T-helper 17 cell (primary cell): Measurements from ENCODE around the gene RPS21. TPM values are rescaled to one million over a fixed set of nuclear protein-coding genes. Genes with fewer than 3 reads are reported as not detected.

Source experiments
- ATAC-seq: fragments of 150-1000 bp; cut with Tn5 transposase; 2 replicates; pipeline ENCODE4 v1.10.0; 2021; ENCODE audit warnings: mild to moderate bottlenecking, moderate library complexity
- DNase-seq, 3 donors: peaks; one replicate each; pipeline versions ENCODE4 v3.0.0 to v3.0.0-alpha.2; 2020 to 2021
- H3K9me3 ChIP-seq: one replicate; pipeline ENCODE4 v1.7.0; 2013; ENCODE audit warnings: low read length, mild to moderate bottlenecking; ENCODE audit not compliant: control insufficient read depth, poor library complexity, severe bottlenecking
- H3K27ac Mint-ChIP-seq: one replicate; pipeline ENCODE4 v1.8.0; 2022; ENCODE audit warnings: mild to moderate bottlenecking, moderate library complexity, mixed read lengths
- H3K27me3 Mint-ChIP-seq: one replicate; pipeline ENCODE4 v1.8.0; 2022; ENCODE audit warnings: mixed read lengths
- H3K36me3 Mint-ChIP-seq: one replicate; pipeline ENCODE4 v1.8.0; 2022; ENCODE audit warnings: low read depth, mixed read lengths
- H3K4me1 Mint-ChIP-seq: one replicate; pipeline ENCODE4 v1.8.0; 2022; ENCODE audit warnings: mild to moderate bottlenecking, mixed read lengths
- H3K4me3 Mint-ChIP-seq: one replicate; pipeline ENCODE4 v1.8.0; 2022; ENCODE audit warnings: mild to moderate bottlenecking, moderate library complexity, mixed read lengths
- total RNA-seq, 4 donors: library from RNA in 2 of 4; stranded (reverse) in 2 of 4; gene quantifications; one replicate each; pipeline ENCODE4 v1.2.3 and lab custom pipeline; 2022 to 2026

The RPS21 gene
- total RNA-seq, 2 donors from 2014 or later = 2,821 to 2,836 TPM

DNA sequence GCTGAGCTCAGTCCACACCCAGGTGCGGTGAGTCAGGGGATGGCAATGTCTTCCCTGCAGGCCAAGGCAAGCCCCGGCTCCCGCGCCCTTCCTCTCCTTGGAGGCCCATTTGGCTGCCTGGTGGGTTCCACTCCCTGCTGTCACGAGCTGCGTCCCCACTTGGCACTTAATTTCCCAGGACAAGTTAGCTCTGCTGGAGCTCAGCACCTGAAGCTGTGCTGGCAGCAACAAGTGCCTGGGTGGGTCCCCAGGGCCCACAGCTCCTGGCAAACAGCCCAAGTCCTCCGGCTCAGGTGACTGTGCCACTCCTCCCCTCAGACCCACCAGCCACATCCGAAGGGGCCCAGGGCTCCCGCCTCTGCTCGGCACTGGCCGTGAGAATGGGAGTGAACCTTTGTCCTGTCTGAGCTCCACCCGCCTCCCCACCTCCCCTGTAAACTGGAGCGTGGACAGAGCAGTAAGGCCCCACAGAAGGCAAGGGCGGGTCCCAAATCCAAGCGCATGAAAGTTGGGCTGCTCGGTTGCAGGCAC is 36.7 kb upstream of the RPS21 start:
- no peaks in the 10 kb centered on the region for H3K27me3 Mint-ChIP-seq
- H3K4me1 Mint-ChIP-seq = no peaks in the 10 kb centered on the region
- H3K27ac Mint-ChIP-seq = no peak overlapping the region
- no peaks in the 10 kb centered on the region for H3K9me3 ChIP-seq
- no peak overlapping the region for H3K4me3 Mint-ChIP-seq
- peaks cover 2% of the 10 kb centered on the region for H3K36me3 Mint-ChIP-seq
- ATAC-seq (no peak), DNase-seq (no peak)

DNA sequence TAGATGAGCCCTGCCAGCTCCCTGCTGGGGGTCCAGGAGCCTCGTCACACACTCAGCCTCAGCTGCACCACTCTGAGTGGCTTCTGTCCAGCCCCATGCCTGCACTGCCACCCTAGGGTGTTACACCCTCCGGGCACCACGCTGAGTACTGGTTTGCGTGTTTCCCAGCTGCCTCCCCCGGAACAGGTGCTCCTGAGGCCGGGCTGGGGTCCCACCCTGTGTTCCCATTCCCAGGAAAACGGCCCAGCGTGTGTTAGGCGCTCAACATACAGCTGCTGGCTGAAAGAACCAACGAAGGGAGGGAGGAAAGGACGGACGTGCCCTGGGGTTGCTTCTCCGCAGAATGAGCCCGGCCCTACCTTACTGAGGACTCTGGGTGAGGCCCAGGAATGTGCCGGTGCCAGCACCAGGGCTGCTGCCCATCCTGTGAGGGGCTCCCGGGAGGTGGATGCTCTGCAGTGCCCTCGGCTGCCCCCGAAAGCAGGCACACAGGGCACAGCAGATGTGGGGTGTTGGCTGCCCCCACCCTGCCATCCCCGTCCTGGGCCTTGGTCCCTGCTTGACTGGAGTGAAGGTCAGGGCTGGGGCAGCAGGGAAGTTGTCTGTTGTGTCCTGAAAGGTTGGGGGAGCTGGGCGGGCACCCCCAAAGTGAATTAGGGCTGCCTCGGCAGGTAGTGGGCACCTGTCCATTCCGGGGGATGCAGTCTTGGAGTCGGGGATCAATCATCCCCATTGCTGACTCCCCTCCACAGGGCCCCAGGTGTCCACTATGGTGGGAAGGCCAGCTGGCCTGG is 36.1 kb upstream of the RPS21 start:
- no peaks in the 10 kb centered on the region for H3K4me1 Mint-ChIP-seq
- H3K27ac Mint-ChIP-seq = no peak overlapping the region
- H3K27me3 Mint-ChIP-seq = no peaks in the 10 kb centered on the region
- H3K36me3 Mint-ChIP-seq = peaks cover 2% of the 10 kb centered on the region
- DNase-seq (no peak), ATAC-seq (no peak)
- H3K9me3 ChIP-seq = no peaks in the 10 kb centered on the region
- H3K4me3 Mint-ChIP-seq = no peak overlapping the region

DNA sequence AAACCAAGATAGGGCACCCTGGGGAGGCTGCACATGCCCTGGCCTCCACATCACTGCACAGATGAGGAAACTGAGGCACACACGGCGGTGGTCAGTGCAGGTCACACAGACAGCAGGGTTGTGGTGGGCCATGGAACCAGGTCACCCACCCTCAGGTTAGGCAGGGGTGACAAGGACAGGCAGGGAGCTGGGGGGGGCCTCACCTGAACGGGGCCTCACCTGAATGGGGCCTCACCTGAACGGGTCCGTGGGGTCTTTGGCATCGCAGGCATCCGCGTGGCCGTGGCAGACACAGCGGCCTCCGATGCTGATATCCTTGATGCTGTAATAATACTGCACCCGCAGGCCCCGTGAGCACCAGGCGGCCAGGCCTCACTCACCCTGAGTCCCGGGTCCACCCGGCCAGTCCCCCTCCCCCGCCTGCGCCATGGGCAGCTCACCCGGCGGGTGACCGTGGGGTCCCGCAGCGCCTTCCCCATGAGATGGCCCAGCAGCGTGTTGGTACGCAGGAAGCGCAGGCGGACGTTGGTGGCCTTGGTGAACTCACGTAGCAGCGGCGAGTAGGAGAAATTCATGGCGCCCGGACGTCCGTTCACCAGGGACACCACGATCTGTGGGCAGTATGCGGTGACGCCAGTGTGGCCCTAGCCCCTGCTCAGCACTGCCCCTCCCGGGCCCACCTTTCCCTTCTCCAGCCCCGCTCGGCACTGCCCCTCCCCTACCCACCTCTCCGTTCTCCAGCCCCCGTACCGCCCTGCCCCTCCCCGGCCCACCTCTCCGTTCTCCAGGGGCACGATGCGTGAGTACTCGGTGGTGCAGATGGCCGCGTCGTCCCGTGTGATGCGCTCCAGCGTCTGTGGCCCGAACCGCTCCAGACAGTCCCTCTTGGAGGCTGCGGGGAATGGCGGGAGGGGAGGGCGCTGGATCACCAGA is 35.2 kb upstream of the RPS21 start:
- ATAC-seq = no peak
- H3K9me3 ChIP-seq = no peaks in the 10 kb centered on the region
- Mint-ChIP-seq H3K4me1 (no peaks in the 10 kb centered on the region), H3K36me3 (peaks cover 2% of the 10 kb centered on the region), H3K27me3 (no peaks in the 10 kb centered on the region), H3K27ac (no peak overlapping the region), H3K4me3 (no peak overlapping the region)
- no peak for DNase-seq

DNA sequence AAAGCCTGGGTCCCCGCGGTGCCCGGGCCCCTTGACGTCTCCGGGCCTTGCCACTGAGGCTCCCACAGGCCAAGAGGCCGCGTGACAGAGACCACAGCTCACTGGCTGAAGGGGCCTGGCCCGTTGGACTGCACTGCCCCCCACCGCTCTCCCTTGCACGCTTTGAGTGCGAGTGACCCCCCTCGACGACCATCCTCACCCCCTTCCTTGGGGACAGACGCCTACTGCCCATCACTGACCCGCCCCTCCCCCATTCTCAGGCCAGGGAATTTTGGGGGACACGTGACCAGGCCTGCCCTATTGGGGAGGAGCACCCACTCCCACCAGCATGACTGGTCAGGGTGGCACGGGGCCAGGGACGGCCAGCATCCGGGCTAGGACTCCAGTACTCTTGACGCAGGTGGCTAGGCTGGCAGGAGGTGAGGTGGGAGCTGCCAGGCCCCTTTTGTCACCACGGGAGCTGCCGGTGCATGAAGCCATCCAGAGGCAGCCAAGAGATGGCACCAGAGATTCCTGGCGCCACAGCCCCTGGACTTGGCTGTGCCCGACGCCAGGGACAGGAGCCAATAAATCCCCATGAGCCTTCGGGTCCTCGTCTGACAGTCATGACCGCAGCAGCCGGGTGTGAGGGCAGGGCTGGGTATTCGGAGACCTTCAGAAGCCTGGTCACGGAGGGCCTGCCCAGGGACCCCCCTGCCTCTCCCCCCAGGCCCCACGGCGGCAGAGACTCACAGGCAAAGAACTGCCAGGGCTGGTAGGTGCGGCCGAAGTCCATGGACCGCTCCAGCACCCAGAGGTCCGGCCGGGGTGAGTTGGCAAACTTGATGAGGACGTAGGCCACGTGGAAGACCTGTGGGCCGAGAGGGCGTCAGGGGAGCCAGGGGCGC is 34.3 kb upstream of the RPS21 start:
- Mint-ChIP-seq H3K27ac (no peak overlapping the region), H3K27me3 (no peaks in the 10 kb centered on the region), H3K36me3 (peaks cover 2% of the 10 kb centered on the region), H3K4me1 (no peaks in the 10 kb centered on the region), H3K4me3 (no peak overlapping the region)
- H3K9me3 ChIP-seq = no peaks in the 10 kb centered on the region
- ATAC-seq = no peak
- no peak for DNase-seq

DNA sequence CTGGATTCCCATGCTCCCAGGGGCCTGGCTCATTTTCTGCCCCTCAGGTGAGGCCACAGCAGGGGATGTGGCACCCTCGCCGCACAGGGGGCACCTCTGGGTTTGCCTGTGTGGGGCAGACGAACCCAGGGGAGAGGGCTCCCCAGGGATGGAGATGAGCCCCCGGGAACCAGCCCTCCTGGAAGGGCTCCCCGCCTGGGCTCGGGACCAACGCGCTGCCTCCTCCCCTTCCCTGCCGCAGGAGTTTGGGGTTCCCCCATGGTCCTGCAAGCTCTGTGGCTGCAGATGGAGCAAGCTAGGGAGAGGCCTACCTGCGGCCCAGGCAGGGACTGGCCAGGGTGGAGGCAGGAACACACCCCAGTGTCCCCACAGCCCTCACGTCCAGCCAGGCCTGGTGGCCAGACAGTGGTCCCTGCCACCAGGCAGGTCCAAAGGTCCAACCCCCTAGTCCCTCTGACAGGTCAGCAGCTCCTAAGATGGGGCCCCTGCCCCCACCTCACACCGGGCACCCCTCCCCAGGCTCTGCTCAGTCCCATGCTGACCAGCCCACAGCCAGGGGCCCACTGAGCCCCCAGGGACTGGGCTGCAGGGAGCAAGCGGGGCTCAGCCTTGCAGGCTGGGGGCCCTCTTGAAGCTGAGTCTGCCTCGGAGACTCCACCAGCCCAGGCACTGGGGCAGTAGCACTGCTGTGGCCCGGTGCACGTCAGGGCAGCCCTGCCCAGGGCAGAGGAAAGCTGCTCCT is 33.4 kb upstream of the RPS21 start:
- DNase-seq = no peak
- H3K9me3 ChIP-seq = no peaks in the 10 kb centered on the region
- H3K27me3 Mint-ChIP-seq = no peaks in the 10 kb centered on the region
- H3K4me3 Mint-ChIP-seq = no peak overlapping the region
- H3K36me3 Mint-ChIP-seq = peaks cover 2% of the 10 kb centered on the region
- H3K4me1 Mint-ChIP-seq = no peaks in the 10 kb centered on the region
- ATAC-seq = no peak
- H3K27ac Mint-ChIP-seq = no peak overlapping the region

DNA sequence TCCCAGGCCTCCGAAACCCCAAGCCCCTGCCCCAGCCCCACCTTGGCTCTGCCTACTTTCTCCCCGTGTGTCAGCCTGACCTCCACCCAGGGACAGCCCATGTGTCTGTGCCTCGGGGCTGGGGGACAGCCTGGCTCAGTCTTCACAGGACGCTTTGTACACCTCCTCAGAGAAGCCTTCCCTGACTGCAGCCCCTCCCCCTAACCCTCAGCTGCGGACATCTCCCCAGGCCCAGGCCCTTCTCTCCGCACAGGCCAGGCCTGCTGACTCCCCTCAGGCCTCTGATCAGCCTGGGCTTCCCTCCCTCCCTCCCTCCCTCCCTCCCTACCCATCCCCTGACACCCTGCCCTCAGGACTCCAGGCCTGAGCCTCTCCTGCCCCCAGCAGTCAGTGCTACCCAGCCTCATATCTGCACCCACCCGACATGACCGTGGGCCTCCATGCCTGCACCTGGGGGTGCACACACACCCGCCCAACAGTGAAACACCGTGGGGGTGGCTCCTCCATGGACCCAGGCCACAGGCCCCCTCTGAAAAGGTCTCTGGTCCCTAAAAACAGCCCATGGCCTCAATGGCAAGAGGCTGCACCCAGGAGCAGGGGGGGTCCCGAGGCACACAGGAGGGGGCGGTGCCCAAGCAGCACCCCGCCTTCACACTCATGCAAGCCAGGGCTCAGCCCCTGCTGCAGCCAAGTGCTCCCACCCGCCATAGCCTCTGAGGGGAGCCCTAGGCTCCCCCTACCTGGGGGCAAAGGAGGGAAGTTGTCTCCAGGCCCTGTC is 32.7 kb upstream of the RPS21 start:
- Mint-ChIP-seq H3K27ac (no peak overlapping the region), H3K36me3 (no peaks in the 10 kb centered on the region), H3K4me1 (no peaks in the 10 kb centered on the region), H3K27me3 (no peaks in the 10 kb centered on the region), H3K4me3 (no peak overlapping the region)
- DNase-seq = no peak
- no peaks in the 10 kb centered on the region for H3K9me3 ChIP-seq
- ATAC-seq = no peak

DNA sequence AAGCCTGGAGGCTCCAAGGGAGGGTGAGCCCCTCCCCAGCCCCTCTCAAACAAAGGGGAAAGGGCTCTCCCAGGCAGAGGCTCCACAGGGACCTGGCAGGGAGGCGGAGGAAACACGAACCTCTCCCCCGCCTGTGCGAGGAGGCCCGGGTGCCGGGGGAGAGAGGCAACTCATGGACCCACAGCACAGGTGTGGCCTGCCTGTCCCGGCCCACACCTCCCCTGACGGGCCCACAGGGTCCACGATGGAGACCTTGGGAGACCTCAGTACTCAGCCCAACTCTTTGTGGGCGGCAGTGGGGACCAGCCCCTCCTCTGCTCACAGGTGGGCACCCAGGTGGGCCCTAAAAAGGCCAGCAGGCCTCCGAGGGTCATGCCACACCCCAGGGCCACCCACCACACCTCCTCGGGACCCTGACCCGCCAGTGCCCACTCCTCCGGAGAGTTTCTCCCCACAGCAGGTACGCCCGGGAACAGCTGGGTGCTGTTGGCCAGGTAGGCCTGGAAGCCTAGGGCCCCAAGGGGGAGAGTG is 32.0 kb upstream of the RPS21 start:
- H3K4me3 Mint-ChIP-seq = no peak overlapping the region
- no peak overlapping the region for H3K27ac Mint-ChIP-seq
- H3K4me1 Mint-ChIP-seq = no peaks in the 10 kb centered on the region
- ATAC-seq (no peak), DNase-seq (no peak)
- no peaks in the 10 kb centered on the region for H3K9me3 ChIP-seq
- H3K36me3 Mint-ChIP-seq = no peaks in the 10 kb centered on the region
- H3K27me3 Mint-ChIP-seq = no peaks in the 10 kb centered on the region

DNA sequence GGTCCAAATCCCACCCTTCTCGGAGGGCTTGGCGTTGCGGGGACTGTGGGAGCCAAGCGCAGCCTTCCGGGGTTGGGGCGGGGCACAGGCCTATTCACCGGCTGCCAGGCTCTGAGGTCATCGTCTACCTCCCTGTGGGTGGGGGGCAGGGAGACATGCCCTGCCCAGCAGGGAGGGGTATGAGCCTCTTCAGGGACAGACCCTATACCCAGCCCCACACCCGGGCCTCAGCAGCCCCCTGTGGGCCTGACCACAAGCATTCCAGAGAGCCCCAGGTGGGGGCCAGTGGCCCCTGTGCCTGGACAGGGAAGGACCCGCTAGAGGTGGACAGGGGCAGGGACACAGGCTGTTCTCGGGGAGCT is 31.4 kb upstream of the RPS21 start:
- no peaks in the 10 kb centered on the region for H3K9me3 ChIP-seq
- Mint-ChIP-seq H3K27me3 (no peaks in the 10 kb centered on the region), H3K36me3 (no peaks in the 10 kb centered on the region), H3K4me3 (no peak overlapping the region), H3K27ac (no peak overlapping the region), H3K4me1 (no peaks in the 10 kb centered on the region)
- ATAC-seq (no peak), DNase-seq (no peak)

DNA sequence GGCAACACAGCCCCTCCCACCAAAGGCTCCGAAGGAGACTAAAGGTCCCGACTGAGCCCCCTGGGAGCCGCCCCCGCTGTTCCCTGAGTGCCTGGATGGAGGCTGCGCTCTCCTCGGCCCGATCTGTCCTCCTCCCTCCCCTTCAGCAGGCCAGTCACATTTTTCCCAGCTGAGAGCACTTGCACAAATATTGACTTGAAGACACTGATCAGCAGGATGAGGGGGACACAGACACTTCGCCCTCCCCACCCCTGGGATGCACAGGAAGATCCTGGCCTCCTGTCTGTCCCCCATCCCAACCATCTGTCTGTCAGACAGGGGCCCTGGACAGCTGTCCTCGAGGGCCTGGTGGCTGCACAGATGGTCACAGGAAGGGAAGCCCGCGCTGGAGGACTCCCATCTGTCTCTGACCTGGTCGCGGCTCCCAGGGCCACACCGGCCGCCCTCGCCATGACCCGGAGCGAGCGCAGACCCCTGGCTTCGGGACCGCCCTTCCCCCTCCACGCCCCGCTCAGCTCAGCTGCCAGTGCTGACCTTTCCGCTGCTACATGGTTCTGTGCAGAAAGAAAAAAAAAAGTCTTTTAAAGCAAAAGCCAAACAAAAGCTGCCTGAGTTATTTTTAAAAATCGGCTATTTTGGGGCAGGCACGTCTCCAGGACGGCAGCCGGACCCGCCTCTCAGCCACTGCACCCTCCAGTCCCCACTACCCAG is 30.9 kb upstream of the RPS21 start:
- H3K4me1 Mint-ChIP-seq = no peaks in the 10 kb centered on the region
- ATAC-seq (no peak), DNase-seq (no peak)
- H3K27ac Mint-ChIP-seq = no peak overlapping the region
- H3K36me3 Mint-ChIP-seq = no peaks in the 10 kb centered on the region
- no peaks in the 10 kb centered on the region for H3K9me3 ChIP-seq
- no peak overlapping the region for H3K4me3 Mint-ChIP-seq
- no peaks in the 10 kb centered on the region for H3K27me3 Mint-ChIP-seq

DNA sequence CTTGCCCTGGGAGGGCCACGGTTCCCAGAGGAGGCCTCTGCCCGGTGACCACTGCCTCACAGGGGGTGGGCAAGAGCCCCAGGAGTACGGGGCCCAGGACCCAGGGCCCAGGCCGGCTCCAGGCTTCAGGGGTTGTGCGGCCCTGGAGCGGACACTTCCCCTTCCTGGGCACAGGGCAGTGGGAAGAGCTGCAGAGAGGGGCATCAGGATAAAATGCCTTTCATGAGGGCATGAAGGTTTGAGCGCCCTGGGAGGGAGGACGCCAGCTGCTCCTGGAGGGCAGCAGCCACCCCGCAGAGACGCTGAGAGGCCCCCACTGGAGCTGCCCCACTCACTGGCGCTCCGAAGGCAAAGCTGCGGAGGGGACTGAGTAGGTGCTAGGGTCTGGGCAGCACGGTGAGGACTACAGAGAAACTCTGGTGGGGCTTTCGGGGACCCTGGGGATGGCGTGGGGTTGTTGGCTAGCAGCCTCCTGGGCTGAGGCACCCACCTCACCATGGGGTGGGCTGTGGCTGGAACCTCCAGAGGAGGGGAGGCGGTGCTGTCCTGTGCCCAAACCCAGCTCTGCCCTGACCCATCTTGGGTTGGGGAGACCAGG is 30.2 kb upstream of the RPS21 start:
- Mint-ChIP-seq H3K4me3 (no peak overlapping the region), H3K36me3 (no peaks in the 10 kb centered on the region), H3K27ac (no peak overlapping the region), H3K27me3 (no peaks in the 10 kb centered on the region), H3K4me1 (no peaks in the 10 kb centered on the region)
- ATAC-seq (no peak), DNase-seq (no peak)
- no peaks in the 10 kb centered on the region for H3K9me3 ChIP-seq

DNA sequence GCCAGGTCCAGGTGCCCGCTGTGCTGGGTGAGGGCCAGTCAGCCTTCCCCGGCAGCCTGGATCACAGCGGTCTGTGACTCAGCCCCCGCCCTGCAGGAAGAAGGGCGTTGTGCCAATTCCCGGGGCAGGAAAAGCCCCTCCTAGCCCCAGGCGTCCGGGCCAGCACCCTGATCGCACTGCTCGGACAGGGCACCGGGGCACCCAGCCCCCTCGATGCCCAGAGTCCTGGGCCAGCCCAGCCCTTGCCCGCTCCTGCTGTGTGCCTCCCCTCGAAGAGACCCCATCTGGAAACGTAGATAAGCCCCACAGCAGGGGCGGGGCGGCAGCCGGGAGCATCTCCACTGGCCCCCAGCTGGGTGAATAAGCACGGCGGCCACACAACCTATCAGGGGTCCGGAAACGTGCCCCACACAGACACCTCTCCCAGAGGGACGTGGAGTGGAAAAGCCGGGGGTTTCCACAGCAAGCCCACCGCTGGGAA is 29.7 kb upstream of the RPS21 start:
- Mint-ChIP-seq H3K27me3 (peaks cover under 1% of the 10 kb centered on the region), H3K36me3 (no peaks in the 10 kb centered on the region), H3K27ac (no peak overlapping the region), H3K4me1 (no peaks in the 10 kb centered on the region), H3K4me3 (no peak overlapping the region)
- DNase-seq = peak in 1 of 3 donors; percentile 5
- no peaks in the 10 kb centered on the region for H3K9me3 ChIP-seq
- no peak for ATAC-seq
